Stimulated activated CD8-positive, alpha-beta memory T cell treated with anti-CD3 and anti-CD28 coated beads, Interleukin-15, amount 100 ng/mL, for 24 hours (primary cell): ENCODE results near the gene TBCEL.
"Not testable (repeated sequence)": the region's sequence is repeated elsewhere in the genome, so short reads cannot be mapped to it uniquely, and the experiment has no call there.

ENCODE experiments used
- DNase-seq: peaks from one replicate; pipeline ENCODE4 v3.0.0-alpha.2; 2020; ENCODE audit warnings: low read depth

Gene TBCEL

DNA sequence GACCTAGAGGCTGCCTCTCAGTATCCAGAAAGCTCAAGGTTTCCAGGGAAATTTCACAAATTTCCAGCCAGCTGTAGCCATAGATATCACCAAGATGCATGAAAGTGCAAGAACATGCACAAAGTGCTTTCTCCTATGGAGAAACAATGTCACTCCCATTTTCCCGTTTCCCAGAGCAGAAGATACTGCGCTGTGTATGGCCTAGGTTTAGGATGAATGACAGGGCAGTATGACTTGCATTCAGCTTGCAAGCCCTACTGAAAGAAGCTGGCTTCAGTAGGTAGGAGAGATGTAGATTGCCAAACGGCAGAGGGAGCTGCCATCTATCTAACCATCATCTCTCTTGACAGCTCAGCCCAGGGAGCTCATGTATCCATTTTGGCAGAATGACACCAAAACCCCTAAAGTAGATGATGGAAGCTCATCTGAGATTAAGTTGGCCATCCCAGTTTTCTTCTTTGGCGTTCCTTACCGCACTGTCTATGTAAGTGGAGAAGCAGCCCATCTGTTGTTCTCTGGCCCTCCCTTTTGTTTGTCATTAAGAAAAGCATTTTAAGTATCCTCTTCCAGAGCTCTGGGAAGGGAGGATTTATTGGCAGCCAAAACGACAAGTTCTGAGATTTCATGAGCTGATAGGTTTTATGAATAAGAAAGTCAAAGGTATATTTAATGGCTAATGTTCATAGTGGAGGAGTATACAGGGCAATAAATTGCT is 81.7 kb downstream of the TBCEL start:
- DNase-seq: no peak

- DNase-seq: no peak
Observed at GRCh38 chr11:121106812-121107211, 82.9 kb downstream of the TBCEL start.

DNA sequence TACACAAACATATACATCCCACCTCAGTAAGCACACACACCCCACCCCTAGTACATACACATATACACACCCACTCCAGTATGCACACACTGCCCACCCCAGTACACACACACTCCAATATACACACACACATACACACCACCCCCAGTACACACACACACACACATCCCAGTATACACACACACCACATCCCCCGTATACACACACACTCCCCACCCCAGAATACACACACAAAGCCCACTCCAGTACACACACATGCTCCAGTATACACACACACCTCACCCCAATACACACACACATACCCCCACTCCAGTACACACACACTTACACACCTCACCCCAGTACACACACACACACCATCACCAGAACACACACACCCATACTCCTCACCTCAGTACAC is 84.5 kb downstream of the TBCEL start:
- no peak for DNase-seq

GRCh38 chr11:121109471-121109870 is 85.6 kb downstream of the TBCEL start:
- DNase-seq: no peak

- no peak for DNase-seq
Observed at GRCh38 chr11:121109916-121110586, 86.1 kb downstream of the TBCEL start.

- DNase-seq: no peak
Observed at GRCh38 chr11:121110871-121111724, 87.2 kb downstream of the TBCEL start.

DNA sequence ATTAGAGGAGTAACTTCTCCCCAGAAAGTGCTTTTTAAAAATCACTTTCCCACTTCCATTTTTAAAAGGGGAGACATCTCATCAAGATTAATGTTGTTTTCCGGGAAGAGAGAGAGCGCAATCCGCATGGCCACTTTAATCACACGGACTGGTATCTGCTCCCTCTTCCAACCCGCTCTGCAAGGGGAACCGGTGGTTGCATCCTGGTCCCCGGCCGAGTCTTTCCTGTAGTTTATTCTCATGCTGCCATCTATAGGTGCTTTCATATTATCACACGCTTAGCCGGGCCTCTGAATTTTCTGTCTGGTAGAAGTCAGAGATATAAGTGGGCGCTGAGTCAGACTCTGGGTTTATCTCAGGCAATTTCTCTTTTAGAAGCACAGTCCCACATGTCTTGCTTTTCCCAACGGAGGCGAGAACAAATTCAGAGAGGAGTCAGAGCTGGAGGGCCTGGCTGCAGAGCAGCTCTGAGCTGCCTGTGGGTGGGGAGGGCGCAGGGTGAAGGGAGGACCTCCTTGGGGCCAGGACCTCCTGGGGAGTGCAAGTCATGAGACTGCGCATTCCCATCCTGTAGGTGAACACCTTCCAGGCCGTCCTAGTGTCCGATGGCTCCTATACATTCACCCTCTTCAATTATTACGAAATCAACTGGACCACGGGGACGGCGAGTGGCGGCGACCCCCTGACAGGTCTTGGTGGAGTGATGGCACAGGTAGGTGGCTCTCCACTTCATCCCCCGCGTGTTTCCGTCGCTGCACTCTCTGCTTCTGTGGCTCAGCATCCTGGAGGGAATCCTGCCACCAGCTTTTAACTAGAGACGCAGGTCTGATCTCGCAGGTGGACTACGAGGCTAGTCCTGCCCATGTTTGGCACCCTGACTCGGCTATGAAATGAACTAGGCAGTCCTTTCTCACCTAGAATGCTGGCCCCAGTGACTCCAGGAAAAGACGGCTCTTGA is 88.9 kb downstream of the TBCEL start:
- DNase-seq: no peak

DNA sequence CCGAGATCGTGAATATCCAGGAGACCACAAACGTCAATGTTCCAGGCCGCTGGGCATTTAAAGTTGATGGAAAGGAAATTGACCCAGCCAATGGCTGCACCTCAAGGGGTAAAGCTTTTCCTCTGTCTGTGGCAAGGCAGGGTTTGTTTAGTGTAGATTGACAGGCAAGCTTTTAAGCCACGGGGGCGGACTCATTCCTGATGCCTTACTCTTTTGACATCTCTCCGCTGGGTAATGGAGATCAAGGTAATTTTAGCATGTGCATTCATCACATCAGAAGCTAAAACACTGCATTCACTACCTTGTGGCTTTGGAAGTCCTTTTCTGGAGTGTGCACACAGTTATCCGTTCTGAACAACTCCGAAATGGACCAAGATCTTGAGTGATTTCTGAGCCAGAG is 89.7 kb downstream of the TBCEL start:
- DNase-seq: no peak

DNA sequence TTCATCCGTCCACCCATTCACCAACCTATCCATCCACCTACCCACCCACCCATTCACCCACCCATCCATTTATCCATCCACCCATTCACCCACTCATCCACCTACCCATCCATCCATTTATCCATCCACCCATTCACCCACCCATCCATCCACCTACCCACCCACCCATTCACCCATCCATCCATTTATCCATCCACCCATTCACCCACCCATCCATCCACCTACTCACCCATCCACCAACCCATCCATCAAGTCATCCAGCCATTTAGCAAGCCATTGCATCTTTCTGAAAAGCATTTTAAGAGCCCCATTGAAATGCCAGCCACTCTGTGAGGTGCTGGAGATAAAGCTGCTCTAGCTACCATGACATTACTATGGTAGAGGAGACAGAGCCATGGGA is 91.1 kb downstream of the TBCEL start:
- not testable (repeated sequence) for DNase-seq

DNA sequence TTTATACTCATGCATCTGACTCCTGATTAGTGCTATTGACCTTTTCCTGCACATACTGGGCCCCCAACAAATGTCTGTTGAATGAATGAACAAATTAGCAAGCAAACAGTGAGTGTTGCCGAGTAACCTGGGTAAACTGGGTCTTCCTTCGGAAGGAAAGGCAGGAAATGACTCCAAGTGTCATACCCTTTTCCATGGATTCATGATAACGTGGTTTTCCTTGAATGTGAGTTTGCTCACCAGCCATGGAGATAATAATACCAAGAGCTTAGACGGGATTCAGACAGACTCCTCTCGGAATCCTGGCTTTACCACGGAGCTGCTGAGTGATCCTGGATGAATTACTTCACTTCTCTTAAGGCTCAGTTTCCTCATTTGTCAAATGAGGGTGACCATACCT is 93.9 kb downstream of the TBCEL start:
- DNase-seq: no peak

DNA sequence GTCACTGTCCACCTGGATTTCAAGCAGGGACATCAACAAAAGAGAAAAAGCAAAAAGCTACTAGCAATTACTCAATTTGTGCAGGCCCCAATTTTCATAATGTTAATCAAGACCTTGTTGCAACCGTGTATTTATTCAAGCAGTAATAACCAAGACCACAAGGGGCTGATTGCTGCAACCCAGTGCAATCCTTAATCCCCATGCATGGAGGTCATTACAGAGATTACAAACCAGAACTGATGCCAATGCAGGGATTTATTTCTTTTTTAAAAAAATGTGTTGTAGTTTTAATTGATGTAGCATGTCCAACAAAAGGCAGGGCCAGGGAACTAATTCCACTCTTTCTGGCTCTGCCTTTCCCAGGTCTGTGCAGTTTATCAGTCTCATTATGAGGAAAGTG is 95.5 kb downstream of the TBCEL start:
- no peak for DNase-seq

DNA sequence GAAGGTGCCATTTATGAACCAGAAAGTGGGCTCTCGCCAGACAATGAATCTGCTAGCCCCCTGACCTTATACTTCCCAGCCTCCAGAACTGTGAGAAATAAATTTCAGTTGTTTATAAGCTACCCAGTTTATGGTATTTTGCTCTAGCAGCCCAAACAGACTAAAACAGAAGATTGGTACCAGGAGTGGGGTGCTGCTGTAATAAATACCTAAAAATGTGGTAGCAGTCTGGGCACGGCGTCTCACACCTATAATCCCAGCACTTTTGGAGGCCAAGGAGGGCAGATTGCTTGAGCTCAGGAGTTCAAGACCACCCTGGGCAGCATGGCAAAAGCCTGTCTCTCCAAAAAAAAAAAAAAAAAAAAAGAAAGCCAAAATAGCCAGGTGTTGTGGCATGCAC is 98.4 kb downstream of the TBCEL start:
- no peak for DNase-seq

DNA sequence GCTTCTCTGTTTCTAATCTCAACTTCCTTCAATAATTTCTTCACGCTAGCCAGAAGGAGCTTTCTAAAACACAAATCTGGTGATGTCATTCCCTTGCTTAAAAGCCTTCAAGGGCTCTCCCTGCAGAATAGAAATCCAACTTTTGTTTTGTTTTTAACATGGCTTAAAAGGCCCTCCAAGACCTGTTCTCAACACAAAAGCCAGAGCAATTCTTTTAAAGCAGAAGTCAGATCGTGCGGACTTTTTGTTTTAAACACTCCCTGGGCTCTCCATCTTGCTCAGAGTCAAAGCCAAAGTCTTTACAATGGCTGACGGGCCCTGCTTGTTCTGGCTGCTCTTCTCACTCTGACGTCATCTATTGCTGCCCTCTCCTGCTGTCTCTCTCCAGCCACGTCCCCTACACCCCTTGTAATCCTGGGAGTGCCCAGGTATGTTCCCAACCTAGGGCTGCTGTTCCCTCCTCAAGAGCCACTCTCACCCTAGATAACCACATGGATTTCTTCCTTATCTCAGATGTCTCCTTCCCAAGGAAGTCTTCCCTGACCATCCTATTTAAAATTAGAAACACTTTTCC is 99.7 kb downstream of the TBCEL start:
- no peak for DNase-seq

DNA sequence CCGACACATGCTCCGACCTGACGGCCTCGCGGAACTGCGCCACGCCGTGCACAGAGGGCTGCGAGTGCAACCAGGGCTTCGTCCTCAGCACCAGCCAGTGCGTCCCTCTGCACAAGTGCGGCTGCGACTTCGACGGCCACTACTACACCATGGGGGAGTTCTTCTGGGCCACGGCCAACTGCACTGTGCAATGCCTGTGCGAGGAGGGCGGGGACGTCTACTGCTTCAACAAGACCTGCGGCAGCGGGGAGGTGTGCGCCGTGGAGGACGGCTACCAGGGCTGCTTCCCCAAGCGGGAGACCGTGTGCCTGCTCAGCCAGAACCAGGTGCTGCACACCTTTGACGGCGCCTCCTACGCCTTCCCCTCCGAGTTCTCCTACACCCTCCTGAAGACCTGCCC is 103.9 kb downstream of the TBCEL start:
- no peak for DNase-seq

DNA sequence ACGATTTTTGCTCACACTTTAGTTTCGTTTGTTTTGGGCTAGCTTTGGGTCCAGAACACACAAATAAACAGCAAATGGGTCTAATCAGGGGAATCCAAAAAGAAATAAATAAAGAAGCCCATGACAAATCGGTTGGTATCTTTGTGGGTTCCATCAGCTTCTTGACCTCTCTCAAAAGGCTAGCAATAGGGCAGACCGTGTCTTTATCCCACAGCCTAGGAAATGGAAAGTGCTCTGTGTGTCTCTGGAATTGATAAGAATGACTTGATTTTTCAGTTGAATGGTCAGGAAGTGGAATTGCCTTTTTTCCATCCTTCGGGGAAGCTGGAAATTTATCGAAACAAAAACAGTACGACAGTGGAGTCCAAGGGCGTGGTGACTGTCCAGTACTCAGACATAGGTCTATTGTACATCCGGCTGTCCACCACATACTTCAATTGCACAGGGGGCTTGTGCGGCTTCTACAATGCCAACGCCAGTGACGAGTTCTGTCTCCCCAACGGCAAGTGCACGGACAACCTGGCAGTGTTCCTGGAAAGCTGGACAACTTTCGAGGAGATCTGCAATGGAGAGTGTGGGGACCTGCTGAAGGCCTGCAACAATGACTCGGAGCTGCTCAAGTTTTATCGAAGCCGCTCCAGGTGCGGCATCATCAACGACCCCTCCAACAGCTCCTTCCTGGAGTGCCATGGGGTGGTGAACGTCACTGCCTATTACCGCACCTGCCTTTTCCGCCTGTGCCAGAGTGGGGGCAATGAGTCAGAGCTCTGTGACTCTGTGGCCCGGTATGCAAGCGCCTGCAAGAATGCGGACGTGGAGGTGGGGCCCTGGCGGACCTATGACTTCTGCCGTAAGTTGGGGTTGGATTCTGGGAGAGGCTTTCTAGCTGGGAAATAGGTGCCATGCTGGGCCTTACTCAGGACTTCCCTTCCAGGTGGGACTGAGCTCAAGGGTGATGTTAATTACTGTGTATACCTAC is 105.7 kb downstream of the TBCEL start:
- no peak for DNase-seq

DNA sequence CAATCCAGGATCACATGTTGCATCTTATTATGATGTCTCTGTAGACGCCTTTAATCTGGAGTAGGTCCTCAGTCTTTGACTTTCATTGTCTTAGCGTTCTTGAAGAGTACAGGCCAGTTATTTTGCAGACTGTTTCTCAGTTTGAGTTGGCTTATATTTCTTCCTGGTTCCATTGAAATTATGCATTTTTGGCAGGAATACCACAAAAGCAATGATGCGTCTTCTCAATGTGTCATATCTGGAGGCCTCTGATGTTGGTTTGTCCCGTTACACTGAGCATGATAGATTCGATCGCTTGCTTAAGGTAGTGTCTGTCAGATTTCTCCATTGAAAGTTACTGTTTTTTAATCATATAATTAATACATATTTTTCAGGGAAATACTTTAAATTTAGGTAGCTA is 107.8 kb downstream of the TBCEL start:
- DNase-seq: no peak

DNA sequence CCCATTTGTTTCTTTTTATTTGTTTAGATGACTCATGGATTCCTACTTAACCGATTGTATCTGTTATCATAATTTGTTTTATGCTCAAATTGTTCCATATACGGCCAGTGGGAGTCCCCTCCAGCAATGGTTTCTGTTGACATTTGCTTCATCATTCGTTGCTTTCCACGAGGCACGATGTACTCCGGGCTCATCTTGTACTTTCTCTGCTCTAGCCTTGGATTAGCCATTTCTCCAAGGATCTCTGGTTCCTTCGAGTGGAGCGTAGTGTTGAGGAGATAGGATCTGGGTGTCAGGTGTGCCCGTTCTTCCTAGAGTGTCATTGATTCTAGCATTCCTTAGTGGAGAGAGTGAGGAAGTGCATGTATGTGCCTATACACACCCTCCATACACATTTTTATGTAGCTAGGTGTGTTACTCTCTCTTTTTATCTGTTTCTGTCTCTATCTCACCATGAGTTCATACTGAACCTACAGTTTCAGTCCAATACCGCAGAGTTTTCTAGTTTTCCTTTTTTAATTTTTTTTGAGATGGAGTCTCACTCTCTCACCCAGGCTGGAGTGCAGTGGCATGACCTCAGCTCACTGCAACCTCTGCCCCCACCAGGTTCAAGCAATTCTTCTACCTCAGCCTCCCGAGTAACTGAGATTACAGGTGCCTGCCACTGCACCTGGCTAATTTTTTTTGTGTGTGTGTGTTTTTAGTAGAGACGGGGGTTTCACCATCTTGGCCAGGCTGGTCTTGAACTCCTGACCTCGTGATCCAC is 108.5 kb downstream of the TBCEL start:
- no peak for DNase-seq

DNA sequence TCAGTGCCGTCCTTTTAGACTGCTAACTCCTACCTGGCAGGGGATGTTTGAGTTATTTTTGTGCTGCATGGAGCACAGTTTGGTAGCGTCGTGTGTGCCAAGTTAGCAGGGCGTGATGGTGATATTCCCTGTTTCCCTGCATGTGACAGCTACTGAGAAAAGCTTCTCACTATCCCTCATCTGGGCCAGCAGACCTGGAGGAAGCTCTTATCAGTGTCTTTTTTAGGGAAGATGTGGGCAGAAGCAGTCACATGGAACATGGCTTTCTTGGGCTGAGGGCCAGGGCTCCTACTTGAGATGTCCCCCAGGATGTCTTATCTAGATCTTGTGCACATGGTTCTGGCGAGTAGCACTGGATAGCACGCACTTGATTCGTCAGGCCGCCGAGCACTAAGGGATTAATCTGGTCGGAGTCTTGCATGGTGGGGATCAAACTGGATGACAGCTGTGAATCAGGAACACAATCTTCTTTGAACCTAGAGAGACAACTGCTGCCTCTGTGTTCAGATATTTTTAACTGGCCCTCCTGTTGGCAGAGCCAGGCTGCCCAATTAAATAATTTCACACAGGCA is 110.9 kb downstream of the TBCEL start:
- DNase-seq: no peak

DNA sequence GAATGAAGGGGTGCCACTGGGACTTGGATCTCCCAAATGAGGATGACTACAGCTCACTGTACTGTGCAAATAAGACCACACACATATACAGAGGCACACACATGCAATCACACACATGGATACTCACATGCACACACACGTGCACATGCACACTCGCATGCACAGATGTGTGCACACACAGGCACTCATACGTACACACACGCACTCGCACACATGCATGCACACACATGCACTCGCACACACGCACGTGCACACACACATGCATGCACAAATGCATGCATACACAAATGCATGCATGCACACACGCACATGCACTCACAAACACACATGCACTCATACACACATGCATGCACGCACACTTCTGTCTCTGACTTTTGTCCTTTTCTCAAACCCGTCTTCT is 113.1 kb downstream of the TBCEL start:
- DNase-seq: no peak
